Measurements from ENCODE around the gene FIGNL1. TPM values are rescaled to one million over a fixed set of nuclear protein-coding genes. Genes with fewer than 3 reads are reported as not detected.

The FIGNL1 gene
- total and polyA plus RNA-seq, 5 experiments from 2014 or later = 4.2 to 15.1 (median 10.2) TPM

- Mint-ChIP-seq H3K4me3 (no peak overlapping the region), H3K9me3 (no peaks in the 10 kb centered on the region), H3K4me1 (peaks cover 25 to 81% (median 70%) of the 10 kb centered on the region in 4 donors), H3K36me3 (peaks cover 6 to 87% (median 37%) of the 10 kb centered on the region in 3 donors), H3K27me3 (no peaks in the 10 kb centered on the region), H3K27ac (peak overlapping the region in 5 of 10 donors; percentile 29 to 84 (median 60))
- ATAC-seq = no peak
- DNase-seq = no peak
- POLR2A ChIA-PET = no interaction called here
These were observed 50.5 kb downstream of the FIGNL1 start for GRCh38 chr7:50399635-50400034.

DNA sequence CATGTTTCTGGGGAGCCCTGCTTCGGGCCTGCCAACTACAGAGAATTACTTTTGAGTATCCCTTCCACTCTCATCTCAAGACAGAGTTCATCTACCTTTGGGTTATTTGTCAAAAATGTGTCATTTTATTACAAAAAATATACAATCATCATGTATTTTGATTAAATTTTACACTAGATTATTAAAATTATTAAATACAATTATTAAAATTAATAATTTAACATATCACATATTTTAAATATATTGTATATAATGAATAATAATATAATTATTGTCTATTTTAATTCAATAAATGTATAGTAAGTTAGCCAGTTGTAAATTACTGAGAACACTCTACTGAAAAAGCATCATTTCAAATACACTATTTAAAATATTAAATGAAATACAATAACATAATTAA, 50.9 kb downstream of the FIGNL1 start:
- POLR2A ChIA-PET = no interaction called here
- no peak for DNase-seq
- Mint-ChIP-seq H3K27me3 (no peaks in the 10 kb centered on the region), H3K9me3 (no peaks in the 10 kb centered on the region), H3K36me3 (peaks cover 6 to 88% (median 40%) of the 10 kb centered on the region in 3 donors), H3K27ac (peak overlapping the region in 4 of 10 donors; percentile 89 to 99 (median 93)), H3K4me3 (no peak overlapping the region), H3K4me1 (peaks cover 25 to 81% (median 71%) of the 10 kb centered on the region in 4 donors)
- no peak for ATAC-seq

GRCh38 chr7:50397971-50398324, 52.2 kb downstream of the FIGNL1 start:
- Mint-ChIP-seq H3K27me3 (no peaks in the 10 kb centered on the region), H3K9me3 (no peaks in the 10 kb centered on the region), H3K4me3 (peak overlapping the region in 5 of 10 donors; percentile 3 to 70 (median 15)), H3K27ac (peak overlapping the region; percentile 86 to 99 (median 92)), H3K36me3 (peaks cover 12 to 90% (median 50%) of the 10 kb centered on the region in 3 donors), H3K4me1 (peaks cover 32 to 82% (median 75%) of the 10 kb centered on the region in 4 donors)
- DNase-seq (no peak), ATAC-seq (no peak)
- POLR2A ChIA-PET = interaction anchor here (1.6 to 1.7 kb wide), 2 partner anchors 11 to 32 kb away, joined by 3 read pairs; no protein-coding TSS in a partner anchor

DNA sequence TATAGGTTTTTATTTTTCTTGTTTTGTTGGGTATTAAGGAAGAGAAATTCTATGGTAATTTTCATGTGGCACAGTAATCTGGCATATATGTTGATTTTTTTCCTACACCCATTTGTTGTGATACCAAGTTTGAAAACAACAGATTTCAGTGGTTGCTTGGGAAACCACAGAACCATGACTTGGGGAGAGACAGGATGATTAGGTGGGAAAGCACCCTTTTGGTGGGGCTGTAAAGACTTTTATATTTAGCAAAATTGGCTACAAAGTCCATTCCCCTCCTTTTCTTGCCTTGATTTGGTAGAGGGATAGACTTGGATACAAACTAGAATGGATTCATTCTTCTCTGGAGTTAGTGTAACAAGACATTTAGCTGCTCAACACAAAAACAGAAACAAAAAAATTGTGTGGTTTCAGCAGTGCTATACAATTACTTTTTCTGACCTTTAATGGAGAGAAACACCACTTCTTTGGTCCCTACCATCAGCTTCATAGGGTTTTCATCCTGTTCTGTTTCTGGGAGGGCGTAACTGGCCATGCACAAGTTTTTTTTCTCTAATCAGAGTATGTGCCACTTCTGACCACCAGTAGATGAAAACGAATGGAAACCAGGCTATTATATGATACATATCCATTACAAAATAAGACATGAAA, 52.7 kb downstream of the FIGNL1 start:
- Mint-ChIP-seq H3K27me3 (no peaks in the 10 kb centered on the region), H3K36me3 (peaks cover 12 to 90% (median 53%) of the 10 kb centered on the region in 3 donors), H3K27ac (peak overlapping the region; percentile 86 to 99 (median 92)), H3K4me3 (peak overlapping the region in 7 of 10 donors; percentile 20 to 70 (median 41)), H3K4me1 (peaks cover 37 to 82% (median 75%) of the 10 kb centered on the region in 4 donors), H3K9me3 (no peaks in the 10 kb centered on the region)
- POLR2A ChIA-PET = interaction anchor here (0.7 to 1.7 kb wide), 3 partner anchors 11 to 32 kb away, joined by 3 to 4 read pairs (median 3); no protein-coding TSS in a partner anchor
- DNase-seq = peak in 2 of 10 donors; percentile 25 to 47
- ATAC-seq = peak; percentile 41 to 59

DNA sequence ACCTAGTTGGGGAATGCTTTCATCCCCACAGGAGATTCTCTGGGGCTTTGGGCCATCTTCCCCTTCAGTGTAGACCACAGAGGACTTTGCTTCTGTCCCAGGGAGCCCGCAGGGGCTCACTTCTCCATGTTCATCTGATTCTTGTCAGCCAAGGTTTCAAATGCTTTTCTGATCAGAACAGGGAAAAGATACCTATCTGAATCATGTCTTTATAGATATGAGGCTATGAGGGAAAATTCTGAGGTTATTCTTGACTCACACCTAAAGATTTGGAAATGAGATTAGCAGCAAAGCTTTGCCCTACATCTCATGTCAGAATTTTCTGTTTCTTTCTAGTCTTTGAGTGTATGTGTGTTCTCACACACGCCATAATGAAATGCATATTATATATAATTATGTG, 53.3 kb downstream of the FIGNL1 start:
- H3K27me3 Mint-ChIP-seq = no peaks in the 10 kb centered on the region
- H3K9me3 Mint-ChIP-seq = no peaks in the 10 kb centered on the region
- DNase-seq = no peak
- ATAC-seq = peak in 1 of 2 donors; percentile 20
- POLR2A ChIA-PET = interaction anchor here (0.7 to 1.7 kb wide), 3 partner anchors 10 to 31 kb away, joined by 3 to 4 read pairs (median 3); no protein-coding TSS in a partner anchor
- peaks cover 15 to 90% (median 49%) of the 10 kb centered on the region in 3 donors for H3K36me3 Mint-ChIP-seq
- H3K4me1 Mint-ChIP-seq = peaks cover 42 to 84% (median 75%) of the 10 kb centered on the region in 4 donors
- peak overlapping the region; percentile 77 to 99 (median 92) for H3K27ac Mint-ChIP-seq
- H3K4me3 Mint-ChIP-seq = peak overlapping the region in 9 of 10 donors; percentile 22 to 70 (median 55)

DNA sequence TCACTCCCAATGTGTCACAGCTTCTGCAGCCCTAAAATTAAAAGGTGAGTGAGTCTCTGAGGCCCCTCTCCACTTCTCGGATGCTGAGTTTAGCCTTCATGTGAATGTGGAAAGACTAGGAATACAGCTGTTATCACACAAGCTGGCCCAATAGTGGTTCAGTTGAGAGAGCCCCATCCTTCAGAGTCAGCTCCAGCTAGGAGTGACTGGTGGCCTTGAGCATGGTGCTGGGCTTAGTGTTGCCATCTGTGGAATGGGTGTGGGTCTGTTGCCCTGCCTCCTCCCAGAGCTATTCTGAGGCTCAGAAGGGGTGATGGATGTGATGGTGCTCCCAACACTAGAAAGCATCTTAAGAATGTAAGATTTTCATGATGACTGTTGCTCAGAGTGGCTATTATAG, 55.8 kb downstream of the FIGNL1 start:
- DNase-seq = no peak
- ATAC-seq = peak; percentile 5 to 13
- Mint-ChIP-seq H3K27ac (peak overlapping the region; percentile 92 to 99 (median 96)), H3K4me3 (peak overlapping the region in 9 of 10 donors; percentile 45 to 85 (median 83)), H3K27me3 (no peaks in the 10 kb centered on the region), H3K9me3 (no peaks in the 10 kb centered on the region), H3K4me1 (peaks cover 61 to 96% (median 83%) of the 10 kb centered on the region in 4 donors), H3K36me3 (peaks cover 21 to 91% (median 47%) of the 10 kb centered on the region in 3 donors)
- POLR2A ChIA-PET = interaction anchor here (0.6 to 1.6 kb wide), 8 partner anchors 12 to 189 kb away, joined by 3 to 10 read pairs (median 4); no protein-coding TSS in a partner anchor

Other genes with a start within 250 kb of the FIGNL1 start
- 100 to 1,000 TPM; 416 to 435 TPM for gene IKZF1, start 145.6 kb downstream of the FIGNL1 start, total RNA-seq
- gene IKZF1, start 145.6 kb downstream of the FIGNL1 start, polyA plus RNA-seq = 100 to 1,000 TPM; 145 to 257 (median 209) TPM
- gene DDC, start 115.1 kb upstream of the FIGNL1 start, total RNA-seq = not detected
- gene DDC, start 115.1 kb upstream of the FIGNL1 start, polyA plus RNA-seq = not detected

All from naive thymus-derived CD8-positive, alpha-beta T cell (primary cell).